ENCODE results near the gene RABGAP1L. TPM values are rescaled to one million over a fixed set of nuclear protein-coding genes. Genes with fewer than 3 reads are reported as not detected.

The RABGAP1L gene
- total RNA-seq, 1 experiment from 2014 or later, result 57.4 TPM

- Histone ChIP-seq H4K20me1 (ENCODE audit: insufficient read depth) (no peaks in the 10 kb centered on the region), H3K4me3 (peak overlapping the region; percentile 21; the same call in 1 of the 2 replicates), H3K27ac (peak overlapping the region; percentile 83), H3K27me3 (ENCODE audit: insufficient read depth, low read depth) (no peaks in the 10 kb centered on the region), H3K4me1 (replicated peaks; ENCODE audit: insufficient read depth) (peaks cover 67% of the 10 kb centered on the region), H3K9me2 (ENCODE audit: insufficient read depth) (no peaks in the 10 kb centered on the region), H3K4me2 (peak overlapping the region; percentile 60), H3K36me3 (ENCODE audit: low read depth) (no peaks in the 10 kb centered on the region), H2AFZ (no peak overlapping the region), H3F3A (ENCODE audit: insufficient read depth, low read depth) (peaks cover 37% of the 10 kb centered on the region), H3K9me3 (ENCODE audit: insufficient read depth, low read depth) (no peaks in the 10 kb centered on the region), H3K79me2 (ENCODE audit: low read depth) (no peaks in the 10 kb centered on the region)
- DNase-seq, result peak in 1 of 2 experiments; percentile 95
- CTCF ChIA-PET, result interaction anchor here (0.6 kb wide), 1 partner anchor 14 kb away, joined by 3 read pairs; no protein-coding TSS in a partner anchor
- TF ChIP-seq CTCF (conservative IDR thresholded peaks at IDR 0.05) (no peak), EZH2 (IDR thresholded peaks at IDR 0.05; ENCODE audit: low read depth) (no peak)
- BruUV-seq (replicated peaks), result no TSS peak
- POLR2A ChIA-PET (ENCODE audit: unreplicated experiment), result no interaction called here
- intact Hi-C loops (cut with micrococcal nuclease; ENCODE audit: unreplicated experiment), result loop anchor here (2.0 kb wide), 1 partner anchor 91 kb away; no protein-coding TSS in a partner anchor
These were observed 806.8 kb downstream of the RABGAP1L start for GRCh38 chr1:174966008-174966572.

GRCh38 chr1:174967845-174968705 is 808.8 kb downstream of the RABGAP1L start:
- no peaks in the 10 kb centered on the region for H4K20me1 ChIP-seq (ENCODE audit: insufficient read depth)
- ChIA-PET POLR2A (ENCODE audit: unreplicated experiment) (interaction anchor here (0.6 to 0.7 kb wide), 5 partner anchors 85 to 936 kb away, joined by 3 to 5 read pairs (median 3); no protein-coding TSS in a partner anchor), CTCF (no interaction called here)
- no peaks in the 10 kb centered on the region for H3K36me3 ChIP-seq (ENCODE audit: low read depth)
- H3K9me2 ChIP-seq (ENCODE audit: insufficient read depth), result no peaks in the 10 kb centered on the region
- H3K4me1 ChIP-seq (replicated peaks; ENCODE audit: insufficient read depth), result peaks cover 81% of the 10 kb centered on the region
- peak overlapping the region; percentile 58 for H3K27ac ChIP-seq
- H3F3A ChIP-seq (ENCODE audit: insufficient read depth, low read depth), result peaks cover 46% of the 10 kb centered on the region
- no peak for TF ChIP-seq EZH2 (IDR thresholded peaks at IDR 0.05; ENCODE audit: low read depth)
- TF ChIP-seq CTCF (conservative IDR thresholded peaks at IDR 0.05), result no peak
- 0 out of 2 replicates have a peak overlapping the region, but pooled peaks have one; percentile 1 for H3K4me3 ChIP-seq
- no TSS peak for BruUV-seq (replicated peaks)
- H3K9me3 ChIP-seq (ENCODE audit: insufficient read depth, low read depth), result no peaks in the 10 kb centered on the region
- intact Hi-C loops (cut with micrococcal nuclease; ENCODE audit: unreplicated experiment), result loop anchor here (2.0 kb wide), 1 partner anchor 93 kb away; no protein-coding TSS in a partner anchor
- no peaks in the 10 kb centered on the region for H3K79me2 ChIP-seq (ENCODE audit: low read depth)
- no peaks in the 10 kb centered on the region for H3K27me3 ChIP-seq (ENCODE audit: insufficient read depth, low read depth)
- no peak overlapping the region for H2AFZ ChIP-seq
- DNase-seq, result no peak
- H3K4me2 ChIP-seq, result peak overlapping the region; percentile 24

GRCh38 chr1:174968750-174969244 is 809.5 kb downstream of the RABGAP1L start:
- intact Hi-C loops (cut with micrococcal nuclease; ENCODE audit: unreplicated experiment), result no loop called here
- no TSS peak for BruUV-seq (replicated peaks)
- H3K27me3 ChIP-seq (ENCODE audit: insufficient read depth, low read depth), result no peaks in the 10 kb centered on the region
- no peaks in the 10 kb centered on the region for H3K9me3 ChIP-seq (ENCODE audit: insufficient read depth, low read depth)
- H3K9me2 ChIP-seq (ENCODE audit: insufficient read depth), result no peaks in the 10 kb centered on the region
- H4K20me1 ChIP-seq (ENCODE audit: insufficient read depth), result no peaks in the 10 kb centered on the region
- H3K36me3 ChIP-seq (ENCODE audit: low read depth), result no peaks in the 10 kb centered on the region
- H3K4me1 ChIP-seq (replicated peaks; ENCODE audit: insufficient read depth), result peaks cover 74% of the 10 kb centered on the region
- peak overlapping the region; percentile 58 for H3K27ac ChIP-seq
- ChIA-PET POLR2A (ENCODE audit: unreplicated experiment) (interaction anchor here (0.6 to 0.7 kb wide), 5 partner anchors 86 to 937 kb away, joined by 3 to 5 read pairs (median 3); no protein-coding TSS in a partner anchor), CTCF (no interaction called here)
- TF ChIP-seq EZH2 (IDR thresholded peaks at IDR 0.05; ENCODE audit: low read depth) (no peak), CTCF (conservative IDR thresholded peaks at IDR 0.05) (no peak)
- peaks cover 45% of the 10 kb centered on the region for H3F3A ChIP-seq (ENCODE audit: insufficient read depth, low read depth)
- peak in 1 of 2 experiments; percentile 85 for DNase-seq
- no peak overlapping the region for H3K4me3 ChIP-seq
- H3K4me2 ChIP-seq, result peak overlapping the region; percentile 24
- H2AFZ ChIP-seq, result no peak overlapping the region
- H3K79me2 ChIP-seq (ENCODE audit: low read depth), result no peaks in the 10 kb centered on the region
